HG02571 (cell line): ENCODE data around the gene GNB3.

Source experiments
- ATAC-seq: cut with Tn5 transposase; IDR thresholded peaks from one replicate; pipeline ENCODE4 v1.9.1; 2021; ENCODE audit warnings: mild to moderate bottlenecking, moderate library complexity; ENCODE audit not compliant: unreplicated experiment

GNB3 gene

DNA sequence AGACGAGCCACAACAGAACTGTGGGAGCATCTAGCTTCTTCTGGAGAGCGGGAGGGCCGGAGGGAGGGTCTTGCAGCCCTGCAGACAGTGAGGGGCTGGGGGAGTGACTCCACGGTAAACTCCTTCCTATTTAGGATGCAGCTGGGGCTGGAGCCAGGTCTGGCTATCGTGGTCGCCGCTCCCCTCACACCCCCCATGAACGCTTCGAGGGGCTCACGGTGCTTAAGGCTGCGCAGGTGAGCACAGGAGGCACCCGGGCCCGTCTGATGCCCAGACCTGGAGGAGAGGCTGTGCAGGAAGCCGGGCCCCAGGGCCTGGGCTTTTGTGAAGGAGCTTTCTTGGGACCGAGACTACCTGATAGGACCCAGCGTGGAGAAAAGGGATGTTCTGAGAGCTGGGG is 3.9 kb upstream of the GNB3 start:
- no peak for ATAC-seq

DNA sequence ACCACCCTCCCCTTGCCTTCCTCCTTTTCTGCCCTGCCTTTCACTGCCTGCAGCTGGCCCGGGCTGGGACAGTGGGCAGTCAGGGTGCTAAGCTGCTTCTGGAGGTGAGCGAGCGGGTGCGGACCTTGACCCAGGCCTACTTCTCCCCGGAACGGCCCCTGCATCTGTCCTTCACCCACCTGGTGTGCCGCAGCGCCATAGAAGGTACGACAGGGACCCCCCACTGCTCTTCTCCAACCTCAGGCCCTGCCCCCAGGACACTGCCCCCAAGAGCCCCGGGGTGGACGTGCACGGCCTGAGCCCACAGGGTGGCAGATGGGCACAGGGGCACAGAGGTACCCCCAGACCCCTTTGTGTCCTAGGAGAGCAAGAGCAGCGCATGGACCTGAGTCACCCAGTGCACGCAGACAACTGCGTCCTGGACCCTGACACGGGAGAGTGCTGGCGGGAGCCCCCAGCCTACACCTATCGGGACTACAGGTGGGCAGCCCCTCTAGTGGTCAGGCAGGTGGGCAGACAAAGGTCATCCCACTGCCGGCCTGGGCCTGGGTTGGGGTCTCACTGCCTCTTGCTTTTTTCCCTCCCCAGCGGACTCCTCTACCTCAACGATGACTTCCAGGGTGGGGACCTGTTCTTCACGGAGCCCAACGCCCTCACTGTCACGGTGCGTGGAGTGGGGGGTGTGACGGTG is 3.2 kb upstream of the GNB3 start:
- no peak for ATAC-seq

DNA sequence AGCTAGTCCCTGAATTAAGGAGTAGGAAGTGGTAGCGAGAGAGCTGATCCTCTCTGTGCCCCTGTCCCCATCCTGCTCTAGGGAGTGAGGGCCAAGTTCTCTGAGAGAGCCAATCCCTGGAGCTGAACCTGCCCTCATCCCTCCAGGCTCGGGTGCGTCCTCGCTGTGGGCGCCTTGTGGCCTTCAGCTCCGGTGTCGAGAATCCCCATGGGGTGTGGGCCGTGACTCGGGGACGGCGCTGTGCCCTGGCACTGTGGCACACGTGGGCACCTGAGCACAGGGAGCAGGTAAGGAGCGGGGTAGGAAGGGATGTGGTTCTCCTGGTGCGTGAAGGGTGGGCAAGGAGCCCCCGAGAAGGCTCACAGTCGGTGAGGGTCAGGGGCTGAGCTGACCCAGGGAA is 1.9 kb upstream of the GNB3 start:
- no peak for ATAC-seq

DNA sequence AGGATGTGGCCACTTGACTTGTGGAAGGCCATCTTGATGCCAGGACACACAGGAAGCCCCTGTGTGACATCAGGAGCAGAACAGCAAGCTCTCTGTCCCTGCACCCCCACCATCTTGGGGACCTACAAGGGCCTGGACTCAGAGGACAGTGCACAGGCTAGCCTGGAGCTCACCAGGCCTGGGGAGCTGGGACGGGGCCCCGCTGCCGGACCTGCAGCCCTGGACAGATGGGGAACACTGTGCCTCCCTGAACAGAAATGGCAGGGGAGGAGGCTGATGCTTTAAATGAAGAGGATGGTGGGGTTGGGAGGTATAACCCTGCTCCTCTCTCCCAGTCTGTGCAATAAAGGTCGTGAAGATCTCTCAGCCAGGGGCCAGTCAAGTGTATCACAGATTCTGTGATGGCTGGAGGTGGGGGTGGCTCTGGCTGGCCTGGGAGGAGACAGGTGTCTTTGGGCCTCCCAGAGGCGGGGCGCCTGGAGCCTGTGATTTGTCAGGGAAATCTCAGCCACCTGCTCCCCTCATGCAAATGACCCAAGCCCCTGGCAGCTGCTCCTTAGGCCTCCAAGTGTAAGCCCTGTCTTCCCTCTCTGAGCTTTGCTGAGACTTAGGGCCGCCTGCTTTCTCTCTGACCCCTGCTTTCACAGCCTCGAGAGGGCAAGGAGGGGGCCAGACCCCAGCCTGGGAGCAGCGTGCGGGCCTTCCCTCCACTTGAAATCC is 1.1 kb upstream of the GNB3 start:
- ATAC-seq = peak; percentile 79

DNA sequence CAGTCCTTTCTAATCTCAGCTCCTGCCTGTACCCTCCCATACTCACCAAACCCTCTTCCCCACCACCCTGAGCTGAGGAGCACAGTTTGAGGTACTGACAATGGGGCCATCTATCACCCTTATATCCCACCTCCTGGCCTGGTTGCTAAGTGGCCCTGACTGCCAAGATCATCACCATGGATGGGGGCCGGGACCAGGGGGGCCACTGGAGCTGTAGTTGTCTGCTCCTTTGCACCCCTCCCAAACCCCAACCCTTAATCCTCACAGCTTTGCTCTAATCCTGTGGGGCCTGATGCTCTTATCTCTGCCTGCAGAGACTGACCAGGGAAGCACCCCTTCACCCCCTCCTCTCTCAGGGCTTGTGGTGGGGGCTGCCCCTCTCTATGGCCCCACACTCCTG is 395 bp upstream of the GNB3 start:
- peak; percentile 16 for ATAC-seq

DNA sequence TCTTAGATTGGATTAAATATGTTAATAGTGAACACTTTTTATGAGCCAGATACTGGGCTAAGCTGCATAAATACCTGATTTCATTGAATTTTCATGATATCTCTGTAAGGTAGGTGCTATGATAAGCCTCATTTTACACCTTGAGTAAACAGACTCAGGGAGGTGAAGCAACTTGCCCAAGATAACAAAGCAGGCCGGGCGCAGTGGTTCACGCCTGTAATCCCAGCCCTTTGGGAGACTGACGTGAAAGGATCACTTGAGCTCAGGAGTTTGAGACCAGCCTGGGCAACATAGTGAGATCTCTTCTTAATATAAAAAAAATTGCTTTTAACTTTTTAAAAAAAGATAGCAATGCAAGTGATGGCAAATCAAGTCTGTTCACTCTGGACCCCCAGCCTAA is 1.4 kb downstream of the GNB3 start:
- ATAC-seq = no peak

DNA sequence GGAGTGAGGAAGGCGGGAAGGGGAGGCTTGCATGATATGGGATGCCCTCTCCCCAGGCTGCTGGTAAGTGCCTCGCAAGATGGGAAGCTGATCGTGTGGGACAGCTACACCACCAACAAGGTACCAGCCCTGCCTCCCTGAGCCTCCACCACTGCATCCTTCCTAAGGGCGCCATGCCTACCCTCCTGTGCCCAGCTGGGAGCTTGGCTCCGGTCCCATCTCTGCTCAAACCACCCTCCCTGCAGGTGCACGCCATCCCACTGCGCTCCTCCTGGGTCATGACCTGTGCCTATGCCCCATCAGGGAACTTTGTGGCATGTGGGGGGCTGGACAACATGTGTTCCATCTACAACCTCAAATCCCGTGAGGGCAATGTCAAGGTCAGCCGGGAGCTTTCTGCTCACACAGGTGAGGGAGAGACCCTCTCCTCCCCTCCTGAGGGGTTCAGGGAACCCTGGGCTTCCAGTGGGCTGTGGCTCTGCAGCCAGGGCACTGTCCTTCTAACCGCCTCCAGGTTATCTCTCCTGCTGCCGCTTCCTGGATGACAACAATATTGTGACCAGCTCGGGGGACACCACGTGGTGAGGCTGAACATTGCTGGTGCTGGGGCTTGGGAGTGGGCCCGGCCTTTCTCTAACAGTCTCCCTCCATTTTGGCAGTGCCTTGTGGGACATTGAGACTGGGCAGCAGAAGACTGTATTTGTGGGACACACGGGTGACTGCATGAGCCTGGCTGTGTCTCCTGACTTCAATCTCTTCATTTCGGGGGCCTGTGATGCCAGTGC is 2.6 kb downstream of the GNB3 start:
- ATAC-seq = no peak

DNA sequence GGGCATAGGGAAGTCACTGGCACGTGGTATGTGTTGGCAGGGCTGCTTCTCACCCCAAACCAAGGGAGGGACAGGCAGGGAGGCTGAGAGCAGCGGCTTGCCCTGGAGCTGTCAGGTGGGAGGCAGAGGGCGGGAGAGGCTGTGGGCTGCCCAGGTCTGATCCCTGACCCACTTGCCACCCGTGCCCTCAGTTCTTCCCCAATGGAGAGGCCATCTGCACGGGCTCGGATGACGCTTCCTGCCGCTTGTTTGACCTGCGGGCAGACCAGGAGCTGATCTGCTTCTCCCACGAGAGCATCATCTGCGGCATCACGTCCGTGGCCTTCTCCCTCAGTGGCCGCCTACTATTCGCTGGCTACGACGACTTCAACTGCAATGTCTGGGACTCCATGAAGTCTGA is 4.7 kb downstream of the GNB3 start:
- ATAC-seq = no peak

DNA sequence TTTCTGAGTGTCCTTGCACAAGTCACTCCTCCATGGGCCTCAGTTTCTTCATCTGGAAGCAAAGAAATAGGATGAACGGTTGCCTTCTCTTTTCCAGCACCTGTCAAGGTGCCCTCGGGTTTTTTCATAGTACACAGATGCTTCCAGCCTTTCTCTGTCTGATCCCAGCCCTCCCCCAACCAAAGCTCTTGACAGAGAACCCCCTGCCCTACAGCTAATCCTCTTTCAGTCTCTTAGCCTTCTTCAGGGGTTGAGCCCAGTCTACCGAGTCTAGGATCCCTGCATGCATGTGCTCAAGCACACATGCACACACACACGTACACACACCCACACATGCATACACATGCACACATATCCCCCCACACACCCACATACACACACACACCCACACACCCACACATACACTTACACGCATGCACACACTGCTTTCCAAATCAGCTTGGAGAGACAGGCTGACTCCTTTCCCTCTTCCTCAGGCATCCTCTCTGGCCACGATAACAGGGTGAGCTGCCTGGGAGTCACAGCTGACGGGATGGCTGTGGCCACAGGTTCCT is 5.7 kb downstream of the GNB3 start:
- ATAC-seq = no peak

DNA sequence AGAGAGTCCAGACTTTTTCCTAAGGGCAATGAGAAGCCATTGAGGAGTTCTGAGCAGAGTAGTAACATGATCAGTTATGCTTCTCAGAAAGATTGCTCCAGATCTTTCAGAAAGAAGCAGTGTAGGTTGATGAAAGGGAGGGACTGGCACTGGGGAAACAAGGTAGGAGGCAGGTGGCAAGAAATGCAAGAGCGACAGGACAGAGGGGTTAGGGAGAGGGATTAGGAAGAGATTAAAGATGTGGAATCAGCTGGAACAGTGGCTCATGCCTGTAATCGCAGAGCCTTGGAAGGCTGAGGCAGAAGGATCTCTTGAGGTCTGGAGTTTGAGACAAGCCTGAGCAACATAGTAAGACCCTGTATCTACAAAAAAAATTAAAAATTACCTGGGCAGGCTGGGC is 7.0 kb downstream of the GNB3 start:
- no peak for ATAC-seq

DNA sequence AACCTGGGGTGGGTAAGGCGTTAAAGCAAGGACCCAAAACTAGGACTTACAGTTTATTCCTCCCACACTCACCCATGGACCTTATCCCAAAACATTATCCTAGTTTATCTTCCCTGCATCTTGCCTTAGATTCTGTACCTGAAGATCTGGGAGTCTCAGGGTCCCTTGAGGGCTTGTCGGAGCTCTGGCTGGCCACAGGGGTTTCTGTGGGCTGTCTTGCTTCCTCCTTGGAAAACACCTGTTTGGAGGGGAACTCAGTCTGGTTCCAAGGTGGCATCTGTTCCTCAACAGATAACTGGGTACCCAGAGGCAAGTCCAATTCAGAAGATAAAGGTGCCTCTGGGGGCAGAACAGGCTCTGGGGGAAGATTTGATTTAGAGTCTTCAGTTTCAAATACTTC is 8.7 kb downstream of the GNB3 start:
- ATAC-seq = no peak

DNA sequence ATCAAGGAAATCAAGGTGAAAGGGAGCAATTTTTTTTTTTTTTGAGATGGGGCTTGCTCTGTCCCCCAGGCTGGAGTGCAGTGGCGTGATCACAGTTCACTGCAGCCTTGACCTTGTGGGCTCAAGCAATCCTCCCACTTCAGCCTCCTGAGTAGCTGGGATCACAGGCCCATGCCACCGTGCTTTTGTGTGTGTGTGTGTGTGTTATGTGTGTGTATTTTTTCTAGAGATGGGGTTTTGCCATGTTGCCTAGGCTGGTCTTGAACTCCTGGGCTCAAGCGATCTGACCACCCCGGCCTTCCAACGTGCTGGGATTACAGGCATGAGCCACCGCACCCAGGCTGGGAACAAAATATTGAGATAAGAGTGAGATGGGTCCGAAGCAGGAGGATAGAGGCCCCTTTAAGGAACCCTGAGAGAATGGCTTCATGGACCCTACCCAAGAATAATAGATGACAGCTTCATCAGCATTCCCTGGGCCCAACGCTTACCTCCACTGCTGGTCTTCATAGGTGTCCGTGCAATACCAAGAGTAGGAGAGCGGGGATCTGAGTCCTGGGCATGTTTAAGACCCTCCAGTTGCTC is 9.3 kb downstream of the GNB3 start:
- no peak for ATAC-seq

DNA sequence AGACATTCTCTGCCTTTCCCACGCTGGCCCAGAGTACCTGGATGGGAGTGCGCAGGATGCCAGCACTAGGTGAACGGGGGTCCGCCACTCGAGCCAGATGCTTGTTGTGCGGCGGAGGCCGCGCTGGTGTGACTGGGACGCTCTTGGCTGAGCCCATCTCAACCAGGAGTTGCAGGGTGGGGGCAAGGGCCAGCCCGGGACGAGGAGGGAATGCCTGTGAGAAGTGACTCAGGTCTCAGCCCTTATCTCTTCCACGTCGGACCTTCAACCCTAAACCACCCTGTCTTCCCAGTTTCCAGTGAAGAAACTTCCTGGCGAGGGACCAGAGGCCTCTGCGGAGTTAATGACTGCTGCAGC is 10.0 kb downstream of the GNB3 start:
- ATAC-seq = no peak

DNA sequence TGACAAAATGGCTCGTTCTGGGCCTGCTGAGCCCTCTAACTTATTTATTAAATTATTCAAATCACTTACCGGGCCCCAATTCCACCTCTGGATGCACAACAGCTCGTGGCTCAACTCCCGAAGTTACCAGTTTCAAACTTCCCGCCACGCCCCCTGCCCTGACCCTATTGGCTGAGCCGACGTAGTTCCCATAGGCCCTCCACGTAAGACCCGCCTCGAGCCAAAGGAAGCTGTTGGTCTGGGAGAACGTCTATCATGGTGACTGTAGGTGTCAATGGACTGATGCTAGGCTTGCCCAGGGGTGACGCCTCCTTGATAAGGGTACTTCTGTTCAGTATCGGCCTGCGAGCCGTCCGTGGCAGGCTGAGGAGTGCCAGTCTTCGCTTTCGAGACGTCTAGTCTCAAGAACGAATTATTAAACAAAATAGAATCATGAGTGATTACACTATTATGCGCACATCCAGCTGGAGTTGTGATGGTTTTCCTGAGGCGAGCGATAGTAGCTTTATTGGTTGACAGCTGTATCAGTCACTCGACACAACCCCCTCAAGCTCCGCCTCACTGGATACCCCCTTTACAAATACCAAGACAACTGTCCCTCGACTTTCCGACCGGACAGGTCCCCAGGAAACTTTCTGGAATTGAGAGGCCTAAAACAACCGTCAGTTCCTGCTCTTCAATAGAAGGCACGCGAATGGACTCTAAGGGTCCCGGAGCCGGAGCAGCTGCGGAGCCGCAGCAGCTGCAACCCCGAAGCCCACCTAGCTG is 10.6 kb downstream of the GNB3 start, which contains the start of gene CDCA3:
CDCA3 (minus strand) TSS at position 134 of the 768 bp plus-strand sequence. CDS start 334 bp downstream, outside the sequence.
- peak; percentile 47 for ATAC-seq

DNA sequence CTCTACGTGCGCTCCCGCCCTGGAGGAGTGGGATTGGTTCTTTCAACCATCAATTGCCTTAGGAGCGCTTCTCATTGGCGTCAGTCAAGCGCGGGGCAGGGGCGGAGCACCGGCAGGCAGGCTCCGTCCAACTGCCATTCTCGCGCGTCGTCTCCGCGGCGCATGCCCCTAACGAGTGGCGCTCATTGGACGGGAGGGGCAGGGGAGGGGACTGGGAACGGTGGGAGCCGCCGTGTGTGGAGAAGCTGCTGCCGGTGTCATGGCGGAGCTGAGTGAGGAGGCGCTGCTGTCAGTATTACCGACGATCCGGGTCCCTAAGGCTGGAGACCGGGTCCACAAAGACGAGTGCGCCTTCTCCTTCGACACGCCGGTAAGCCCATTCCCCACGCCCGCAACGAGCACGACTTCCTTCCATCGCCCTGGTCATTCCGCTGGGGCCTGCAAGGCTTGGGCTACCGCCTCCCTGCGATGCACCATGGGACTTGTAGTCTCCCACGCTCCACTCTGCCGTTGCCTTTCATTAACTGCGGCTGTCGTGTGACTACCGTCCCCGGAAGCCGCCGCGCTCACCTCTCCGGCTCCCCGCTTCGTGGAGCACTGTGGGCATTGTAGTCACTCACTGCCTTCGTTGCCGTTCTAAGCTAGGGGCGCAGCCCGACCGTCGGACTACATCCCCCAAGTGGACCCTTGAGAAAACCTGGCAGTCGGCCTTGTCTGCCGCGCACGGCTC is 11.4 kb downstream of the GNB3 start, which contains the start of gene USP5:
USP5 (plus strand) TSS at position 230 of the 730 bp plus-strand sequence; CDS start at position 260, 30 bp downstream.
- ATAC-seq = peak; percentile 69

DNA sequence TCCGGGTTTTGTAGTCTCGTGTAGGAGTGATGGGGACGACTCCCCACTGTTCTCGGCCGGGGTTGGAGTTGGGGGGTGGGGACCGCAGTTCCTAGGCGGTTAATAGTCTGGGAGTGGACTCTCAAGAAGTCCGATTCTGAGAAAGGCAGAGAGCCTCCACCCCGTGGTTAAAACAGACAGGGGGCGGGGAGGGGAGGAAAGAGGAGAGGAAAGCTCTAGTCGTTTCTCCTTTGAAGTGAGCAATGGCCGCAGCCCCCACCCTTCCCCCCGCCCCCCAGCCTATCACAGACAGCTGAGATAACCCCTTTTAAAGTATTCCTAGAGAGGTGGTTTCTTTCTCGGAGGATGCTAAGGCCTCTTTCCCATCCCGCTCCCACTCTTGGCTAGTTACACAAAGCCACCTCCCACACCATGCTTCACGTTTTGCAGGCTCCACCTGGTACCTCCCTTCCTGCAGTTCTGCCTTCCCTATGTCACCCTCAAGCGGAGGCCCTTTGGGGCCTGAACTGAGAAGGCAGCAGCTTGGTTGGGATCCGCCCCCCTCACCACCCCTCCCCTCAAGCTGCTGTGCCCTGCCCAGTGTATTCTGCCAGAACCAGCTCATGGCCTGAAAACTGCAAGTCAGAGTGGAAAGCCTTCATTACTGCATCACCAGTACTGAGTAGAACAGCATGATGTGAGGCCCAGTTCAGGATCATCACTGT is 12.1 kb downstream of the GNB3 start:
- no peak for ATAC-seq

DNA sequence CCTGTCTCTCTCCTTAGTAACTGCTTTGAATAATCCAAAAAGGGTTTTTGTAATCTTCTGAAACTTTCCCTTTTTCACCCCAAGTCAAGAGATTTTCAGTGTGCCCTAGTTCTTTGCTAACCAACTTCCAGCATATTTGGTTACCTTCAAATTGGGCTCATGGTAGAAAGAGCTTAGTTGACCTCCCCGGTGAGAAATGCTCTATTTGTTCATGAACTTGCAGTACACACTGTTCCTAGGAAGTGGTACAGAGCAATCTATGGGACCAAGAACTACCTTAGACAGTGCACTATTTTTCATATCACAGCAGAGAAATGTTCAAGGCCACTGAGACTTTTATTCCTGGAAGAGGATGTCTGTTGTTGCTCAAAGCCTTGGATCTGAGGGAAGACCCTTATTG is 12.9 kb downstream of the GNB3 start:
- no peak for ATAC-seq

DNA sequence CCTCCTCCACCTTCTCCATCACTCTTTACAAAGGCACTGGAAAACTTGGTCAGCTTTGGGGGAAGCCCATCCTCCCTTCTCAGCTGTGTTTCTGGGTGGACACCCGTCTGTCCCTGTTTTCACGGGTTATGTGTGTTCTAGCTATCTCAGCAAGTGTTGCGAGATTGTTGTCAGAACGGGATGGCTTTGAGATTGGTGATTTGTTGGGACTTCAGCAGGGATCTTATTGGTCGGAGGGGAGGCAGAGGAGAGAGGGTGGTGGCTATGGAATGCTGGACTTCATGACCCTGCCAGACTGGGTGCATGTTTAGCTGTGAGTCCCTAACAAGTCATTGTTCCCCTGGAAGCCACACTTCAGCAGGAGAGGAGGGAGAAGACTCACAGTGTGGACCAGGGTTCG is 13.3 kb downstream of the GNB3 start:
- no peak for ATAC-seq

DNA sequence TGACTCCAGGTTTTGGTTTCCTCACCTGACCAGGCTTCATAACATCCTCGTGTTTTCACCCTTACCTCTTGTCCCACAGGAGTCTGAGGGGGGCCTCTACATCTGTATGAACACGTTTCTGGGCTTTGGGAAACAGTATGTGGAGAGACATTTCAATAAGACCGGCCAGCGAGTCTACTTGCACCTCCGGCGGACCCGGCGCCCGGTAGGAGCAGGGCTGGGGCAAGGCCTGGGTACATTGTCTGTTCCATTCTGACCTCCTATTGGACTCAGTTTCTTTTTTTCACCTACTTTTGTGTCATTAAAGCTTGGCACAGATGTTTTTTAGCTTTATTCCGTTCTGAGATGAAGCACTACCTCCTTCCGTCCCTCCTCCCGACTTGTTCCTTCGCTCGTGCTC is 14.6 kb downstream of the GNB3 start:
- ATAC-seq = no peak
